ENCODE measurements around the gene ROBO1.

GRCh38 chr3:79204351-79204750, 563.4 kb downstream of the ROBO1 start:
- TF ChIP-seq, protein P1, sequence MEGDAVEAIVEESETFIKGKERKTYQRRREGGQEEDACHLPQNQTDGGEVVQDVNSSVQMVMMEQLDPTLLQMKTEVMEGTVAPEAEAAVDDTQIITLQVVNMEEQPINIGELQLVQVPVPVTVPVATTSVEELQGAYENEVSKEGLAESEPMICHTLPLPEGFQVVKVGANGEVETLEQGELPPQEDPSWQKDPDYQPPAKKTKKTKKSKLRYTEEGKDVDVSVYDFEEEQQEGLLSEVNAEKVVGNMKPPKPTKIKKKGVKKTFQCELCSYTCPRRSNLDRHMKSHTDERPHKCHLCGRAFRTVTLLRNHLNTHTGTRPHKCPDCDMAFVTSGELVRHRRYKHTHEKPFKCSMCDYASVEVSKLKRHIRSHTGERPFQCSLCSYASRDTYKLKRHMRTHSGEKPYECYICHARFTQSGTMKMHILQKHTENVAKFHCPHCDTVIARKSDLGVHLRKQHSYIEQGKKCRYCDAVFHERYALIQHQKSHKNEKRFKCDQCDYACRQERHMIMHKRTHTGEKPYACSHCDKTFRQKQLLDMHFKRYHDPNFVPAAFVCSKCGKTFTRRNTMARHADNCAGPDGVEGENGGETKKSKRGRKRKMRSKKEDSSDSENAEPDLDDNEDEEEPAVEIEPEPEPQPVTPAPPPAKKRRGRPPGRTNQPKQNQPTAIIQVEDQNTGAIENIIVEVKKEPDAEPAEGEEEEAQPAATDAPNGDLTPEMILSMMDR (IDR thresholded peaks at IDR 0.05; ENCODE audit: low read length): no peak
- TF ChIP-seq EZH2 (optimal IDR thresholded peaks at IDR 0.05; ENCODE audit: low read depth, low read length) (no peak), EZH2phosphoT487 (IDR thresholded peaks at IDR 0.05; ENCODE audit: low read length) (no peak)

Measured in MM.1S (cell line).